Brain microvascular endothelial cell (primary cell): ENCODE results near the gene LOXHD1.

Source experiments
- DNase-seq: peaks from one replicate; pipeline ENCODE4 v3.0.0-alpha.2; 2020
- H3K27ac ChIP-seq: fragments of 250-450 bp; sonication (Bioruptor Pico); 2 replicates; pipeline ENCODE4 v1.5.1; 2020; ENCODE audit warnings: mild to moderate bottlenecking, moderate library complexity
- H3K27me3 ChIP-seq: fragments of 250-450 bp; sonication (Bioruptor Pico); replicated peaks from 2 replicates; pipeline ENCODE4 v1.5.1; 2020; ENCODE audit warnings: mild to moderate bottlenecking
- H3K36me3 ChIP-seq: fragments of 250-450 bp; sonication (Bioruptor Pico); replicated peaks from 2 replicates; pipeline ENCODE4 v1.5.1; 2020; ENCODE audit warnings: mild to moderate bottlenecking
- H3K4me3 ChIP-seq: 2 replicates; pipeline ENCODE4 v1.5.1; 2011; ENCODE audit warnings: low read depth, mild to moderate bottlenecking, control low read depth, low read length, moderate library complexity
- in situ Hi-C: cut with HindIII; loops from 2 replicates; pipeline ENCODE4 v1.10.0; 2017; ENCODE audit warnings: low sequenced_read_pairs, low pct_ligation_motif_present
- TF ChIP-seq, protein P1 (sequence below): IDR thresholded peaks from 2 replicates; pipeline ENCODE4 v1.5.1; 2011; ENCODE audit warnings: low read depth, mild to moderate bottlenecking, moderate library complexity, low read length, control low read depth, inconsistent platforms; ENCODE audit errors: missing control alignments

Gene LOXHD1

DNA sequence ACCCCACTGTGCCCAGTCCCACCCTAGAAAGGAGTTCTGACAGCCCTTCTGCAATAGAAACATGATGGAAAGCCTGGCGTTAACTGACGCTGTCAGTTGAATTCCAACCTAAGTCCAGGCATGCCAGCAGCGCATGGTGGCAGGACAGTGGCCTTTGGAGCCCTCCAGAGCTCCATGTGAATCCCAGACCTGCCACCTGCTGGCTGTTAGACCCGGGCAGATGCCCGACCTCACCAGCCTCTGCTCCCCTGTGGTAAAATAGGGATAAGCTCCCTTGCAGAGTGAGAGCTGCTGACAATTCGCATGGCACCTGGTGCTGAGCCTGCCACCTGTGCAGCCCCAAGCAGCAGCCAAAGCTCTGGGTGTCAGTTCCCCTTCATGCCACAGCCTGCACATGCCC, 138.6 kb downstream of the LOXHD1 start:
- in situ Hi-C loops = no loop called here
- Histone ChIP-seq H3K36me3 (no peaks in the 10 kb centered on the region), H3K27ac (no peak overlapping the region), H3K27me3 (no peaks in the 10 kb centered on the region), H3K4me3 (no peak overlapping the region)
- DNase-seq = no peak
- TF ChIP-seq, protein P1, sequence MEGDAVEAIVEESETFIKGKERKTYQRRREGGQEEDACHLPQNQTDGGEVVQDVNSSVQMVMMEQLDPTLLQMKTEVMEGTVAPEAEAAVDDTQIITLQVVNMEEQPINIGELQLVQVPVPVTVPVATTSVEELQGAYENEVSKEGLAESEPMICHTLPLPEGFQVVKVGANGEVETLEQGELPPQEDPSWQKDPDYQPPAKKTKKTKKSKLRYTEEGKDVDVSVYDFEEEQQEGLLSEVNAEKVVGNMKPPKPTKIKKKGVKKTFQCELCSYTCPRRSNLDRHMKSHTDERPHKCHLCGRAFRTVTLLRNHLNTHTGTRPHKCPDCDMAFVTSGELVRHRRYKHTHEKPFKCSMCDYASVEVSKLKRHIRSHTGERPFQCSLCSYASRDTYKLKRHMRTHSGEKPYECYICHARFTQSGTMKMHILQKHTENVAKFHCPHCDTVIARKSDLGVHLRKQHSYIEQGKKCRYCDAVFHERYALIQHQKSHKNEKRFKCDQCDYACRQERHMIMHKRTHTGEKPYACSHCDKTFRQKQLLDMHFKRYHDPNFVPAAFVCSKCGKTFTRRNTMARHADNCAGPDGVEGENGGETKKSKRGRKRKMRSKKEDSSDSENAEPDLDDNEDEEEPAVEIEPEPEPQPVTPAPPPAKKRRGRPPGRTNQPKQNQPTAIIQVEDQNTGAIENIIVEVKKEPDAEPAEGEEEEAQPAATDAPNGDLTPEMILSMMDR = no peak

DNA sequence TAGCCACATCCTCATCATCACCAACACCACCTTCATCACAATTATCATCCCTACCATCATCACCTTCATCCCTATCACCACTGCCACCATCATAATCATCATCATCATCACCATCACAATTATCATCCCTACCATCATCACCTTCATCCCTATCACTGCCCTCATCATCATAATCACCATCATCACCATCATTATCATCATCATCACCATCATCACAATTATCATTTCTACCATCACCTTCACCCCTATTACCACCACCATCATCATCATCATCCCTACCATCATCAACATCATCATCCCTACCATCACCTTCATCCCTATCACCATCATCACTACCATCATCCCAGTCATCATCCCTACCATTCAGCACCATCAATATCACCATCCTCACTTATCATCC, 140.5 kb downstream of the LOXHD1 start:
- H3K36me3 ChIP-seq = no peaks in the 10 kb centered on the region
- H3K4me3 ChIP-seq = no peak overlapping the region
- TF ChIP-seq, protein P1 = no peak
- DNase-seq = no peak
- no peak overlapping the region for H3K27ac ChIP-seq
- H3K27me3 ChIP-seq = no peaks in the 10 kb centered on the region
- in situ Hi-C loops = no loop called here

DNA sequence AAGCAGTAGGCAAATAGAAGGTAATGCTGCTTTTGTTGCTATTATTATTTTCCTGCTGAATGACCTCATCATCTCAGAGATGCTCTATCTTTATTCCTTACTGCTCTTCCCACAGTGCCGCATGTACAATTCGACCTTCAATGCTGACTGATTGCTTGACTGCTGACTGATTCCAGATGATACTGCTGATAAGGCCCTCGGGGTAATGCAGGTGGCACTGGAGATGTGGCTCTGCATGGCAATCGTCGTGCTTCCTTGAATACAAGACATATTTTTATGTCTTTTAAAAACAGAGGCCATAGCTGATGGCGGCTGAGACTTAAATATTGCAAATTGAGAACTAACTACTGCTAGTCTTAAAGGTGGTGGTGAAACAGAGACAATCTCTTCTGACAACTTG, 146.6 kb downstream of the LOXHD1 start:
- in situ Hi-C loops = no loop called here
- TF ChIP-seq, protein P1 = no peak
- no peaks in the 10 kb centered on the region for H3K36me3 ChIP-seq
- no peak overlapping the region for H3K4me3 ChIP-seq
- no peak overlapping the region for H3K27ac ChIP-seq
- DNase-seq = no peak
- no peaks in the 10 kb centered on the region for H3K27me3 ChIP-seq

DNA sequence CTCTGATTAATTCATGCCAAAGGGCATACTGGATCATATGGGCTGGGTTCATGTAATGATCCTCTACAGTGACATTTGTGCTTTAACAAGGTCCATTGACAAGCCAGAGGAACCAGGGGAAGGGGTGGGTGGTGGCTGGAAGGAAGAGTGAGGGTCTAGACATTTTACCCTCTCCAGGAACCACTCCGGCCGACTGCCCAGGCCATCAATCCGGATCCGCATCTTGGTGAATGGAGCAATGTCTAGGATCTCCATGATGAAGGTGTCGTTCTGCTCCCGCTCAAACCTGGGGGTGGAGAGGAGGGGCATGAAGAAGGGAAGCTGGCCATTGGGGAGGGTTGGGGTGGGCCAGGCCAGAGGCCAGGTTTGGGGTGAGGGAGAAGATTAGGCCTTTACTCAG, 147.5 kb downstream of the LOXHD1 start:
- Histone ChIP-seq H3K27me3 (no peaks in the 10 kb centered on the region), H3K36me3 (no peaks in the 10 kb centered on the region), H3K27ac (no peak overlapping the region), H3K4me3 (no peak overlapping the region)
- TF ChIP-seq, protein P1 = no peak
- no peak for DNase-seq
- in situ Hi-C loops = no loop called here

DNA sequence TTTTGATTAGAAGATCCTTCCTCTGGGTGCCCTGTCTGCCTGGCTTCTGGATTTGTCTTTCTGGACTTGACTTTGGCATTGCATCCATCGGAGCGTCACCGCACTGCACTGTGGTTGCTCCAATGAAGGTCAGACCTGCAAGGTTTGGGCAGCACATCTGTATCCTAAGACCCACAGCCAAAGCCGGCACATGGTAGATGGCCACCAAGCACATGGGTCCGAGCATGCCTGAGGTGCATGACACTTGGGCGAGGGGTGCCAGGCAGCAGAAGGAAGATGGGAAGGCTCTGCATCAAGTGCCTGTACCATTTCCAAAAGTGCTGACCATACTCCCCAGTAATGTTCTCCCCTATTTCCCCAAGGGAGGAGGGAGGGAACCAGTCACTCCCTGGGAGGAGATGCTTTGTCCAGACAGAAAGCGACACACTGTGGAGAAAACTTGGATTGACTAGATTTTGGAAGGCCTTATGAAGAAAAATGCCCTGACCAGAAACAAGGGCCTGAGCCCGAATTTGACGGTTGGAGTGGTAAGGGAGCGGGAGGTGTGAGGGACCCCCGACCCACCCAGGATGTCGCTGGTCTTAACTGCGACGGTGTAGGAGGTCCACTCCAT, 149.9 kb downstream of the LOXHD1 start:
- Histone ChIP-seq H3K27ac (no peak overlapping the region), H3K27me3 (no peaks in the 10 kb centered on the region), H3K36me3 (no peaks in the 10 kb centered on the region), H3K4me3 (no peak overlapping the region)
- in situ Hi-C loops = no loop called here
- TF ChIP-seq, protein P1 = no peak
- DNase-seq = no peak

DNA sequence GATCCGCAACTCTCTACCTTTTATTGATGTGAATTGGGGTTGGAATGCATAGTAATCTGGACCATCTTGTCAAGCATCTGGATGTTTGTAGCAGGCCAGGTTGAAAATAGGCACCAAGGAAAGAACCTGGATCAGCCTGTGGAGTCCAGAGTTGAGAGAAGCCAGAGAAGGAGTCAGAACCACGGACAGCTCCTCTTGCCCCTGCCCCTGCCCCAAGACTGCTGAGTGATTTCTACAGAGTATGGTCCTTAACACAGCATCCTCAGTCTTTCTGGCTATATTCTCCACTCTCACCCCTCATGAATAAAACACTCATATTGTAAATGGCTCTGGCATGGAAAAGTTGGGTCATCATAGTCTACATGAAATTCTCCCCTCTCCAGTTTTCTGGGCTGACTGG, 154.6 kb downstream of the LOXHD1 start:
- no peak for DNase-seq
- no peak overlapping the region for H3K27ac ChIP-seq

More for the DNA sequence above, 154.6 kb downstream of the LOXHD1 start:
- in situ Hi-C loops = no loop called here
- Histone ChIP-seq H3K36me3 (no peaks in the 10 kb centered on the region), H3K4me3 (no peak overlapping the region), H3K27me3 (no peaks in the 10 kb centered on the region)
- TF ChIP-seq, protein P1 = no peak
